Femur (tissue), 1 donor: ENCODE data around the gene ATP2B3.
A peak's percentile ranks its signal among the peaks of the same experiment; 100 is the strongest.

Experiments
- DNase-seq: peaks from one replicate; pipeline ENCODE4 v3.0.0-alpha.2; 2017

The ATP2B3 gene

DNA sequence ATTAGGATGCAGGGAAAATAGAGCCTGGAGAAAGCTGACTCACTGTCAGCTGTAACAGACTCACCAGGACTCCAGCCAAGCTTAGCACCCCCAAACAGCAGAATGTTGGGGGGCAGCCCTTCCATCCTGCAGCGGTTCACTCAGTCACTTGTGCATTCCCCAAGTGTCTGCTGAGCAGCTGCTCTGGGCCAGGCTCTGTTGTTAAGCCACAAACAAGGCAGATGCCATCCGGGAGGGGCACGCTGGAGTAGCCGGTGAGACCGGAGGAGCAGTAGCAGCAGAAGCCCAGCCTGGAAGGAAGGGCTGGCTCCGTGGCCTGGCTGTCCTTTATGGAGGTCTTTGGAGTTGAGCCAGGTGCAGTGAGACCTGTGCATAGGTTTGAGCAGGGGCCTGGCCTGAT, 59.5 kb downstream of the ATP2B3 start:
- no peak for DNase-seq

DNA sequence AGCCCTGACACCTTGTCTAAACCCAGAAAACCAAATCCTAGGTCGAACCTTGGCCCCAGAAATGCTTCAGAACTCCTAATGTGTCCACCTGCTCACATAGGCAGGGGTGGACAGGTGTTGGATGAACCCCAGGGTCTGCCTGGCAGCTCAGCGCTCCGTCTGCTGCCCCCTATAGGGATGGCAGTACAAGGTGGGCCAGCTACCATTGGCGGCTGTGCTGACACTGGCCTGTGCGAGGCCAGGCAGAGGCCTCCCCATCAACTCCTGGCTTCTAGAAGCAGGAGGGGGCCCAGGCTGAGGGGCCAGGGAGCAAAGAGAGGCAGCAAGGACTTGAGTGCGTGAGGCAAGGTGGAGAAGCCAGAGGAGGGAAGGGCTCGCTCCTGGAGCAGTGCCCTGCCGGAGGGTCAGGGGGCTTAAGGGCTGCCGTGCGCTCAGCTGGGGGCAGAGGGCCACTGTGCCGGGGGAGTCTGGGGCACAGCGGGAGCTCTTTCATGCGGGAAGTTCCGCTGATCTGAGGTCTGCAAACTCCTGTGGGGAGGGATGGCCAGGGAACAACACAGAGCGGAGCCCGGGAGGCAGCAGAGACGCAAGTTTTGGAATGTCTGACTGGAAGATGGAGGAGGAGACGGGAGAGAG, 60.9 kb downstream of the ATP2B3 start:
- no peak for DNase-seq

DNA sequence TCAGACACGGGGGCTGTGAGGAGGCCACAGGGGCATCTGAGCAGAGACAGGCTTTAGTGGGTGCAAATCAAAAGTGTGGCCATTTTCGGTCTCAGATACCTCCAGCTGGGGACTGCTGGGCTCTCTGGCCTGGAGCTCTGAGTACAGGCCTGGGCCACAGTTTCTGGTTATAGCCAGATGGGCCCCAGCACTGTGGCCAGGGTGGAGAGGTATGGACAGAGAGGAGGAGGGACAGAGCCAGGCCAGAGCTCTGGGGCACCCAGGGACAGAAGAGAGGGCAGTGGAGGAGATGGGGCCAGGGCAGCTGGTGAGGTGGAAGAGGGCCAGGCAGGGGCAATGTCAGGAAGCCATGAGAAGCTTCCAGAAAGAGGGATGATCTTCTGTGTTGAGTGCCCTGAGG, 61.4 kb downstream of the ATP2B3 start:
- DNase-seq, result no peak

DNA sequence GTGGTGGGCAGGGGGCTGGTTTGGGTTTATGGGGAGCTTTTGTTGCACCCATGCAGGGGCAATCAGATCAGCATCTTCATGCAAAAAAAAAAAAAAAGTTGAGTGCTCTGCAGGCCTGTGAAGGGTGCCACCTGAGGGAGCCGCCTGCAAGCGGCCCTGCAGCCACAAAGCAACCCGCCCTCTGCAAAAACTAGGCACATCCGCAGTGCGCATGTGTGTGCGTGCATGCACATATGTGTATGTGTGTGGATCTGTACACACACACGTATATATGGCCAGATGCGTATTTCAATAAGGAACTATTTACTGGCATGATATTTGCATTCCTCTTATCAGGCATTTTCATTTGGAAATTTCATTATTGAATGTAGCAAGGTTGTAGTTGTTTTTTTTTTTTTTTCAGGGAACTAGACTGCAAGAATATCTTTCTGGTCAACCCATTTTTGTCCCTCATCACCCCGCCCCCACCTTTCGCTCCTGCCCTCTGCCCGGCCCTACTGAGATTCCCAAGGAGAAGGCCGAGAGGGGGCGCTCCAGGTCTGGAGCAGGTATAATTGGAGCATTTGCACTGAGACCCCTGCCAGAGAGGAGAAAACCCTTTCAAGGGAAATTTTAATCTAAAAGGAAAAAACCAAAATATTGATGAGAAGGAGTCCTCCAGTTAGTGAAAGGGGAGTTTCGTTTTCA, 63.4 kb downstream of the ATP2B3 start:
- DNase-seq, result no peak

DNA sequence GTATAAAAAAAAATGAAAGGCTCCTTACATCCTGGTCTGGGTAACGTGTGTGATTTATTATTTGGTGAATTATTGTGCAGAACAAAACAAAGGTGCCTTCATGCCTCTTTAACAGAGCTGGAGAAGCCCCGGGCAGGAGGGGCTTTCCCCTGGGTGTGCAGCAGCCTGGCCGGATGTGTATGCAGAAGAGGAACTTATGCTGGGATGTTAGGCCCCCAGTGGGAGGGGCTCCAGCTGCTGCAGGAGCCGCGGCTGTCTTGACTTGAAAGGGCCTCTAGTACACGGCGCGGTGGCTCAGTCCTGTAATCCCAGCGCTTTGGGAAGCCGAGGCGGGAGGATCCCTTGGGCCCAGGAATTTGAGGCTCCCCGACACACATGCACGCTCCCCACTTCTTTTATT, 65.5 kb downstream of the ATP2B3 start:
- peak; percentile 65 for DNase-seq

DNA sequence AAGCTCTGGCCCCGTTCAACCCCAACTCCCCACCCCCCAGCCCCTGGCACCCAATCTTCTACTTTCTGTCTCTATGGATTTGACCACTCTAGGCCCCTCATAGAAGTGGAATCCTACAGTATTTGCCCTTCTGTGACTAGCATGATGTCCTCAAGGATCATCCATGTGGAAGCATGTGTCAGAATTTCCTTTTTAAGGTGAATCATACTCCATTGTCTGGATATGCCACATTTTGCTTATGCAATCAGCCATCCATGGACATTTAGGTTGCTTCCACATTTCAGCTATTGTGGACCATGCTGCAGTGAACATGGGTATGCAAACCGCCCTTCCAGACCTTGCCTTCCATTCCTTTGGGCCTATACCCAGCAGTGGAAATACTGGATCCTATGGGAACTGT, 66.0 kb downstream of the ATP2B3 start:
- no peak for DNase-seq

DNA sequence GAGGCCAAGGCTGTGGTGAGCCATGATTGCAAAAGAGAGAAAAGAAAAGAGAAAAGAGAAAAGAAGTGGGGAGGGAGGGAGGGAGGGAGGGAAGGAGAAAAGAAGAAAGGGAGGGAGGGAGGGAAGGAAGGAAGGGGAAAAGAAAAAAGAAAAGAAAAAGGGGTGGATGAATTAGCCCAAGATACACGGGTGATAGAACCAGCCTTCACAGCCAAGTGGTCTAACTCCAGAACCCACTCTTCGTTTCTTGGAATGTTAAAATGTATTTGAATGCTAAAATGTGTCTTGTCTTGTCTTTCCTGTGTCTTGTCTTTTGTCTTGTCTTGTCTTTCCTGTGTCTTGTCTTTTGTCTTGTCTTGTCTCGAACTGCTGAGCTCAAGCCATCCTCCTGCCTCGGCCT, 68.4 kb downstream of the ATP2B3 start:
- DNase-seq, result no peak

DNA sequence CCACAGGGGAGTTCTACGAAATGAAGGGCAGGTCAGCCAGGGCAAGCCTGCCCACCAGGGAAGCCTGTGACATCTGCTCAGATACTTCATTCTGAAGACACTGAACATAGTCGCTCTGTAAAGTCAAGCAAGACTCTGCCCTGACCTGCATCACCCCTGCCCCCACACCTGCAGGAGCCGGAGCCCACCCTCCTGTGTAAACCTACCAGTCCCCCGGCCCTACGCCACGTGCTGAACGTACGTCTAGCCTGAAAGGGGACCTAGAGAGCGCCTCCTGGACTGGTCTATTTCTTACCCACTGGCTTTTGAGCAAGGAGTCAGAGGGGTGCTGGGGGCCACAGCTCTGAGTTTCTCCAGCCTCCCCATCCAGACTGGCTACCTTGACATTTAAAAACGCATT, 69.9 kb downstream of the ATP2B3 start:
- DNase-seq, result no peak

DNA sequence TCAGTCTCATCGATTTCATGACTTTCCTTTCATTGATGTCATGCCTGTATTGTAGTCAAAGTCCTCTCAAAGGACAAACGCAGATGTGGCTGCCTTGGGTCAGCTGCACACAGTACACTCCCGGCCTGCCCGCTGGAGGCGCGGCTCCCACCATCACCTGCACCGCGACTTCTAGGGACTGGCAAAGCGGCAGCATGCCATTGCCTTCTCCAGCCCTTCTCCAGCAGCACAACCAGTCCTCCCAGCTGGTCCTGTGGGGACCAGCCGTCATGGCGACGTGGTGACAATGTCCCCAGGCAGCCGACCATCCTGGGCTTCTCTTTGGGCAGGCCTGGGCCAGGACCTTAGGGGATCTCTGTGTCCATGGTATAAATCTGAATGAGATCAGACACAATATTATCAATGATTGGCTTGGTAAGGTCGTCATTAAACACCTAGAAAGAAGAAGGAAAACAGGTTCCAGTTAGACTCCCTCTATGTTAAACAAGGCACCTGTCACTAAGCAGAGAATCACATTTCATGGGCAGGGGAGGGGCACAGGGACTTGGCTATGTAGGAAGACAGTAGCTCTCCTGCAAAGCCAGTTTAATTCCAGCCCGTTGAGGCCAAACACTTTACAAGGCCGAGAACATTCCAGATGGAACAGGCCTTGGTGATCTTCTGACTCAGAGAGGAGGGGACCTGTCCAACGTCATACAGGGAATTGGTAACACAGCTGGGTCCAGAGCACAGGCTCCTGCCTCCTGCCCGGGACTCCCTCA, 70.8 kb downstream of the ATP2B3 start:
- no peak for DNase-seq

DNA sequence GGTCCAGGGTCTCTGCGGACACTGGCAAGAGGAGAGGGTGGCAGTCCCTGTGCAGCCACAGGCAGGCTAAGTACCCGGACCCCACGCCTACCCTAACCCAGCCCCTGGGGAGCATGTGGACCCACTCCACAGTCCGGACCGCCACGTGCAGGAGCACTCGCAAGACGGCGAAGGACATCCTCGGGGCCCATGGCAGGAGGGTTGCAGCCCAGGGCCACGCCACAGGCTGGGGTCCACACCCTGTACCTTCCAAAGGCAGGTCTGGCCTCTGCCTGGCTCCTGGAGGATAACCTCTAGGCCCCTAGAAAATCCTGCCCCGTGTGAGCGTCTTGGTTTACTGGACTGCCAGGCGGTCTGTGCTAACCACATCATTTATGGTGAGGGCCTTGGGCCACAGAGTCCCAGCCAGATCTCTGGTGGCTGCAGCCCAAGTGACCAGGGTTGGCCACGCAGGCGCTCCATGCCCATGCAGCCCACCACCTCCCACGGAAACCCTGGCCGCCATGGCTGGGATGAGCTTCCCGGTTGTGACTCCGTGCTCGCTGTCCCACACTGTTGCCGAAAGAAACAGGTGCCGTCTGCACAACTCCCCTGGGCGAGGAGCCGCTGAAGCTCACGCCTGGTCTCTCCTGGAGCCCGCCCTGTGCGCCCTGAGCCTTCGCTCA, 71.5 kb downstream of the ATP2B3 start:
- no peak for DNase-seq

DNA sequence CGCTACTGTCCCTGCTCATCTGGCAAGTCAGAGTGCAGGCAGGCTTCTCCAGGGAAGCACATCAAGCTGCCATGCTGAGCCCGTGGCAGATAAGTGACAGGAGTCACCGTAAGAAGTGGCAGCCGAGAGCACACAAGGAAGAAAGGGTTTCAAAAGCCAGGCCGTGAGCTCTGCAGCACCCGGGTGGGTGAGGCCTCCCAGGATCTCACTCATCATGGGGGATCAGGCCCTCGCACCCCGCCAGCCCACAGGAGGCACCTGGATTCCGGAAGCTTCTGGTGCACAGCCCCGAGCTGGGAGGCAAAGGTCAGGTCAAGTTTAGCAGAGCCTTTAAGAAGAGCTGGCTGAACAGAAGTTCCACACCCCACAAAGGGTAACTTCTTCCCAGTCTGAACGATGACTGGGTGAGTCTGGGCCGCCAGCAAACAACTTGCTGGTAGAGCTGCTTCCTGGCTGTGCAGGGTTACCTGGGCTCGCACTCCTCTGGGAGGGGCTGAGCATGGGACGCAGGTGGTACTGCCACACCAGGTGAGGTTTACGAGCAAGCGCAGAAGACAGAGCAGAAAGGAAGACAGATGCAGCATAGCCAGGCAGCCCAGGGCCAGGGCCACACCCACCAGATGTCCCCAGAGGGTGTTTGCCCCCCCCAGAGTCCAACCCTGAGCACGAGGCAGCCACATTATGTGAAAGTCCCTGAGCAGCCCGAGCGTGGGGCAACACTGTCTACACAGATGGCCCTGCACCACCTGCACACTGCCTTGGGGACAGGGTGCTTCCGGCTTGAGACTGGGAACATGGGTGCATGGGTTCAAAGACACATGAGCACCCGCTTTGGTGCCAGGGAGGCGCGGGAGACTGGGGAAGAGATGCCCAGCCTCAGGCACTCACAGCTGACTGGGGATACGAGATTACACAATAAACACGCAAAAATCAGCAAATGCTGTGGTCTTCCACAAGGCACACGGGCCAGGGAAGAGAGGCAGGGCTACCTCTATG, 73.8 kb downstream of the ATP2B3 start:
- no peak for DNase-seq

DNA sequence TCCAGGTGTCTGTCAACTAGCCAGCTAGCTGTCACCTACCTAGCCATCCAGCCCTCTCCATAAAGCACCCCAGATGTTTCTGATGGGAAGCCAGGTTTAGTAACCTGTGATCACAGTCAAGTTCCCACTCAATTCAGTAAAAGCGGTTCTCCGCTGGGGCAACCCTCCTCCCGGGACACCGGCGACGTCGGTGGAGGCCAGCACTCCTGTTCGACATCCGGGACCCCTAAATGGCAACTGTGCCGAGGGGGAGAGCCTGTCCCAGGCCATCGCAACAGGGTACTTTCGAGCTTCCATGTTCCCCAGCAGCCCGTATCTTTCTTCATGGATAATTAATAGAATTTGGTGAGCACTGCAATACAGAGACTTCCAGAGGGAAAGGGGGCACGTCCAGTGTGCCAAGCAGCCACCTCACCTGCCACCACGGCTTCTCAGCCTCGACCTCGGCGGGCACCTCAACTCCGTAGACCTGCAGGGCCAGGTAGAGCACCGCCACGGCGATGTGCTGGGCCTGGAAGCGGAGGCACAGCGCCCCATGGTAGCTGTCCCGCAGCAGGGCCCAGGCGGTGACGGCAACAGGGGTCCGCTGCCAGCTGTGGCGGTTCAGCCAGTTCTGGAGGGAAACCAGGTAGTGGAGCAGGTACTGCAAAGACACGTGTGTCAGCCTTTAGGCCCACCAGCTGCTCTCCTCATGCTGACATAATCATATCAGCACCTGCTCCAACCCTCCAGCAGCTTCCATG, 74.8 kb downstream of the ATP2B3 start:
- no peak for DNase-seq

DNA sequence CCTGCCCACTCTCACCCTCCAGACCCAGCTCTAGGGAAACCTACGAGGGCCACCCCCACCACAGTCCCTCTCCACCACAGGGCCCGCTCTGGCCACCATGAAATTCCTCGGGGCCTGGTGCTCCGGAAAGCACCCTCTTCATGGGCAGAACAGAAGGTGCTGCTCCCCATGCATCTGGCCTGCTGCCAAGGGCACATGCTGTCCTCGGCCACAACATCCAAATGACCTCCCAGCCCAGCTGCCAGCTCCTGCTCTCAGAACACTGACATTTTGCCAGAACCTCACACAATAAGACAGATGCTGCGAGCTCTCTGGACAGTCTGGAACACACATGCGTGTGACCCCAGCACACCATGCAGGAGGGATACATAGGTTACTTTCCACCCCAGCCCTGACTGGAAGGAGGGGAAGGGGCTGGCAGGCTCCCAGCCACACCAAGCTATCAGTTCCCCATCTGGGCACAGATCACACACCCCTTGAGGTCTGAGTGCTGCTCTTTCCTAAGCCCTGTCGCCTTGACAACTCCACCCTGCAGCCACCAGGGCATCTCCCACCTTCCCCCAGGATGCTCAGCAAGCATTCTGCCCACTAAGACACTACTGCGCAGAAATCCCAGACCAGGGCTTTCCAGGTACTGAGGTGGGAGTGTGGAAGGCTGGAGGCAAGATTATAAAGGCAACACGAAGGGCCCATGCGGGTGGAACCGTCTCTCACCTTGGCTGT, 75.7 kb downstream of the ATP2B3 start:
- DNase-seq, result no peak

DNA sequence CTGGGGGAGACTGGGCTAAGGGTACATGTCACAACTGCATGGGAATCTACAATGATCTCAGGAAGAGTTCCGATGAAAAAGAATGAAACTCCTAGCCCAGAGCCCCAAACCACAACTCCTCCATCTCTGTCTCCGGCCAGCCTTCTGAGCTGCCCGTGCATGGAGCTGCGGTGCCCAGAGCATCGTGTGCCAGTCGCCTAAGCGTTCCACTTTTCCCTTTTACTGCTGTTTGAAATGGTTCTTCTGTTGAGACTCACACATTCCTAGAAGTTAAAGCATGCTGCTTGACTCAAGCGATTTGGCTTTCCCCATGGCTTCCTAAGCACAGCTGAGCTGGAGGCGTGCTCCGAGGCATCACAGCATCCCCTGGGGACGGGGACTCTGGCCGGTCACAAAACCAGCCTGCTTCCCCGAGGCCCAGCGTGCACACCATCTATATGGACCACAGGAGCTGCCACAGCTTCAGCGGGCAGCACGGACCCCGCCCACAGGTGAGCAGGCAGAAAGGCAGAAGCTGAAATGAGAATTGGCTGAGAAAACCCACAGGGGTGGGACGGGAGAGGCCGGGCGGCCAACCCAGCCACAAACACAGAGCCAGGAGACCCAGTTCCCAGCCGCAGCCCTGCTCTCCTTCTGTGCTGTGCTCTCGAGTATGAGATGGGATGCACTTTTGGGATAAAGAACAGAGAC, 76.5 kb downstream of the ATP2B3 start:
- no peak for DNase-seq

DNA sequence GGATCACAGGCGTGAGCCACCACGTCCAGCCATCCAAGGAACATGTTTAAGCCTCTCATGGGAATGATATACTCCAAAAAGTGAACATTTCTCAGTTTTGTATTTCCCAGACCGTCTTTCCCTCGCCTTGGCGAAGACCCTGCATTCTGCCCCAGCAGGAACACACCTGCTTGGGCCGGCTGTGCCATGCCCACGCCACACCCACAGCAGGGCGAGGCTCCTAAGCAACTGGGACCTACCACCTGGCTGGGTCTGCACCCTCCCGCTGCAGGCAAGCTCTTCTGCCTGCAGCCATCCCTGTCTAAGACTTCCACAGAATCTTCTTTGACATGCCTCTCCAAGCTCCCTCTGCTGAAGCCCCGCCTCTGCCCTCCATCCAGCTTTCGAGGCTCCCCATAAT, 77.9 kb downstream of the ATP2B3 start:
- no peak for DNase-seq

DNA sequence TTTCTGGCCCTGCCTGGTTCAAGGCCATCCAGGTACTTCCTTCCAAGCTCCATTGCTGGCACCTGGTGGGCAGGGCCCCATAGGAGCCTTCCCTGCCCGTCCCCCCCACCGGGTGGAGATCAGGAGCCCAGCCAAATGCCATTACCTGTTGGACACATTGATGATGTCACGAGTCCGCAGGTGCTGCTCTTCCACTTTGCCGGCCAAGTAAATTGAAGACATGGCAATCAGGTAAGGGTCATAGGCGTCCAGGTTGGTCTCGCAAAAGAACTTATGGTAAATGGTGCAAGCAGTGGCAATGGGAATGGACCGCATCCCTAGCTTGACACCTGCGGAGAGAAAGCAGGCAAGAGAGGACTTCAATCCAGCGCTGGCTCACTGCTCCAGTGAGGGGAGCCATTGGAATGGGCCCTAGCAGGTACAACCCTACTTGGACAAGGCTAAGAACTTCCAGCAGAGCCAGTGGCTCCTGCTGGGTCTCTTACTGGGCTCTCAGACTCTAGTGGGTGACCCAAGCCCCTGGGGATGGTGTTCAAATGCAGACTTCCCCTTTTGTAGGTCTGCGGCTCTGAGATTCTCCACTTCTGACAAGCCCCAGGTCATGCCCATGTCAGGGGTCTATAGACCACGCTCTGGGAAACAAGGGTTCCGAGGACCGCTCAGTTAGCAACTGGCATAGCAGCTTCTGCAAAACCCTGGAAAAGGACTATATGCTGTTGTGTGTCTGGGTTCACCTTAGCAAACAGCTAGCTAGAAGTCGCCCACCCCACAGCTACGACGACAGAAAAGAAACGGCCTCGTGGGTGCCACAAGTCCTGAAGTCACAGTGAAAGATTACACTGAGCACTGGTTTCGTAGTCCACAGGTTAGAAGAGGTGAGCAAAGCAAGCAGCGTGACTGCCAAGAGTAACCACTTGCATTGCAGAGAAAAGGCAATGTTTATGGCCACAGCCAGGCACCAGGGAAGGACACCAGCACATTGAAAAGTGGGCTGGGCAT, 78.7 kb downstream of the ATP2B3 start:
- DNase-seq, result no peak

DNA sequence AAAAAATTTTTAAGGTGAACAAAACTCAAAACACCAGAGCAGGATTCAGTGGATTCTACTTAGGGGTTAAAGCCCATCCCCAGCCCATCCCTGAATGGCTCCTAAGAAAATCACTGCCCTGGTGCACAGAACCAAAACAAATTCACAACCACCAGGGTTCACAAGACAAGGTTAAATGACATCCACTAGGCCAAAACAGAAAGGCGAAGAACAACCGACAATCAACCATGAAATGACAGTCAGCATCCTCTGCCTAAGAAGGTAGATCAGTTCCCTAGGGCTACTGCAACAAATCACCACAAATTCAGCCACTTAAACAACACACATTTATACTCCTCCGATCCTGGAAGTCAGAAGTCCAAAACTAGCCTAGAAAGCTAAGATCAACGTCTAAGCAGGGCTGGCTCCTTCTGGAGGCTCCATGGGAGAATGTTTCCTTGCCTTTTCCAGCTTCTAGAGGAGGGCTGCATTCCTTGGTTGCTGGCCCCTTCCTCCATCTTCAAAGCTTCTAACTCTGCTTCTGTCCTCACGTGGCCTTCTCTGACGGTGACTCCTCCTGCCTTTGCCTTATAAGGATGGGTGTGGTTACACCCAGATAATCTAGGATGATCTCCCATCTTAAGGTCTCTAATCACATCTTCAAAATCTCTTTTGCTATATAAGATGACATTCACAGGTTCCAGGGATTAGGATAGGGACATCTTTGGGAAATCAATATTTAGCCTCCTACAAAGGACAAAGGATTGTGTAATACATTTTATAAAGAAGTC, 79.7 kb downstream of the ATP2B3 start:
- no peak for DNase-seq

DNA sequence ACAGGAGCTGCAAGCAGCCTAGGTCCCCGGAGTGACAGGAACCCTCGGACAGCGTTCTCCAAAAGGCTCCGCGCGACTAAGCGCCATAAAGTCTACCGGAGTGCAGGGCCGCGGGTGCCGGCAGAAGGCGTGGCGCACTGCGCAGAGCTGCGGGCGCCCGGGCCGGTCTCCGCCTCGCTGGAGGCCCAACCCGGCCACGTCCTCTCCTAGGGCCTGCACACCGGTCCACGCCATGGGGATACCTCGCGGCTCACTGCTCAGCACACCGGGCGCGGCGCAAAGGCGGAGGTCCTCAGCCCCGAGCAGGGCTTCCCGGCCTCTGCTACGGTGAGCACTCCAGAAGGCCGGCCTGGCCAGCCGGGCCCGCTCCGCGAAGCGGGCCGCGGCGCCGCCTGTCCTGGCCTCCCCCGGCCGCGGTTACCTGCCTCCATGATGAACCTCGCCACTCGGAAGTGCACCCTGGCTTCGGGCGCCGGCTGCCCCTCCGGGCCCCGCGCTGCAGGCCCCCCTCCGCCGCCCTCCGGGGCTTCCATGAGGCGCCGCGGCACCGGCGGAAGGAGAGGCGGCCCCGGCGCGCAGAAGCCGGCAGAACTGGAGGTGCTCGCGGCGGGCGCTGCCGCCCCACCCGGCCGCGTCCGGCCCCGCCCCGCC, 81.2 kb downstream of the ATP2B3 start, which contains the start of gene CCNQ:
TSS of gene CCNQ (minus strand) at position 599 of the 651 bp plus-strand sequence. CDS start at position 533, 66 bp downstream.
- no peak for DNase-seq
